A549 (cell line): ENCODE data around the gene ABTB1. TPM values are rescaled to one million over a fixed set of nuclear protein-coding genes. Genes with fewer than 3 reads are reported as not detected.

Experiments
- ATAC-seq, 2 experiments: fragments of 200-7000 bp in 1 of 2; fragments of >200 bp in 1 of 2; cut with Nextera tagmentation in 1 of 2; cut with Tn5 transposase in 1 of 2; 3 replicates each; pipeline versions ENCODE4 v1.8.0 to v1.9.1; 2018 to 2020; ENCODE audit warnings: mild to moderate bottlenecking in 1 of 2, moderate library complexity in 1 of 2
- CTCF ChIA-PET: fragments of 300-600 bp; sonication (Branson Sonifier 250); formaldehyde crosslinking; extraction: SDS; loops from one replicate; lab custom pipeline; 2021; ENCODE audit warnings: antibody characterized with exemption, inconsistent platforms; lab: Yijun Ruan, JAX
- POLR2A ChIA-PET: fragments of 350-600 bp; formaldehyde crosslinking; extraction: SDS; loops from one replicate; lab custom pipeline; 2021; ENCODE audit warnings: antibody characterized with exemption, inconsistent platforms; lab: Yijun Ruan, JAX
- DNase-seq, 2 experiments: peaks; one replicate each; pipeline versions ENCODE4 v3.0.0 to v3.0.0-alpha.2; 2011 to 2016; ENCODE audit warnings: low read depth in 1 of 2, low spot score in 1 of 2
- FAIRE-seq: peaks from 2 replicates; lab custom pipeline; 2011; peaks lifted over from hg19 to GRCh38; lab: Jason Lieb, UNC
- H3K27ac ChIP-seq, 2 experiments: fragments of >200 bp; sonication (Bioruptor Twin); formaldehyde crosslinking; 3 replicates each; pipeline ENCODE4 v1.5.1; 2016 to 2017
- H3K4me1 ChIP-seq: fragments of >200 bp; sonication (Bioruptor Twin); formaldehyde crosslinking; 3 replicates; pipeline ENCODE4 v1.6.1; 2016
- H3K4me2 ChIP-seq: fragments of >200 bp; sonication (Bioruptor Twin); formaldehyde crosslinking; 3 replicates; pipeline ENCODE4 v1.6.1; 2016
- H3K4me3 ChIP-seq: fragments of >200 bp; sonication (Bioruptor Twin); formaldehyde crosslinking; 3 replicates; pipeline ENCODE4 v1.5.1; 2016
- H3K9me3 ChIP-seq: fragments of >200 bp; sonication (Bioruptor Twin); formaldehyde crosslinking; 3 replicates; pipeline ENCODE4 v1.6.1; 2016
- BHLHE40 ChIP-seq: IDR thresholded peaks from 2 replicates; pipeline ENCODE4 v1.6.1; 2012; ENCODE audit warnings: low read depth, low read length, inconsistent platforms
- CBX8 ChIP-seq: fragments of 200-600 bp; sonication (generic); IDR thresholded peaks from 2 replicates; pipeline ENCODE4 v1.6.1; 2016
- E2F6 ChIP-seq: IDR thresholded peaks from 2 replicates; pipeline ENCODE4 v1.6.1; 2012; ENCODE audit warnings: low read depth, borderline replicate concordance
- ESRRA ChIP-seq: fragments of 150-350 bp; IDR thresholded peaks from 2 replicates; pipeline ENCODE4 v1.6.1; 2014; ENCODE audit warnings: mild to moderate bottlenecking, low read length, borderline replicate concordance
- FOSB ChIP-seq: fragments of 250-450 bp; sonication (Bioruptor Pico); IDR thresholded peaks from 2 replicates; pipeline ENCODE4 v1.5.0; 2020; ENCODE audit warnings: mild to moderate bottlenecking, moderate library complexity
- GATA3 ChIP-seq: IDR thresholded peaks from 2 replicates; pipeline ENCODE4 v1.6.1; 2012; ENCODE audit warnings: borderline replicate concordance
- HDAC2 ChIP-seq: fragments of 200-600 bp; sonication (generic); IDR thresholded peaks from 2 replicates; pipeline ENCODE4 v1.6.1; 2016
- JUN ChIP-seq, 2 experiments: fragments of >200 bp; sonication (Bioruptor Twin); formaldehyde crosslinking; IDR thresholded peaks; 2 replicates in 1 of 2; 3 replicates in 1 of 2; pipeline ENCODE4 v1.6.1; 2016 to 2017
- KDM5A ChIP-seq: fragments of 200-600 bp; sonication (generic); IDR thresholded peaks from 2 replicates; pipeline ENCODE4 v1.6.1; 2016; ENCODE audit warnings: antibody characterized with exemption, mild to moderate bottlenecking
- MAX ChIP-seq: IDR thresholded peaks from 2 replicates; pipeline ENCODE4 v1.6.1; 2012
- PBX3 ChIP-seq: IDR thresholded peaks from 2 replicates; pipeline ENCODE4 v1.6.1; 2012
- POLR2A ChIP-seq: IDR thresholded peaks from 2 replicates; pipeline ENCODE4 v1.6.1; 2012; ENCODE audit warnings: mild to moderate bottlenecking, low read length
- RAD21 ChIP-seq, 2 experiments: fragments of >200 bp in 1 of 2; sonication (Bioruptor Twin) in 1 of 2; formaldehyde crosslinking in 1 of 2; IDR thresholded peaks in 1 of 2; conservative IDR thresholded peaks in 1 of 2; 2 replicates in 1 of 2; 3 replicates in 1 of 2; pipeline ENCODE4 v1.6.1; 2012 to 2018; ENCODE audit warnings: inconsistent platforms in 1 of 2
- RARB ChIP-seq: fragments of 250-450 bp; sonication (Bioruptor Pico); IDR thresholded peaks from 2 replicates; pipeline ENCODE4 v1.8.0; 2021; ENCODE audit warnings: mild to moderate bottlenecking, moderate library complexity
- RCOR1 ChIP-seq: fragments of 150-350 bp; IDR thresholded peaks from 2 replicates; pipeline ENCODE4 v1.6.1; 2014; ENCODE audit warnings: antibody characterized with exemption, low read length, low read depth
- REST ChIP-seq: fragments of 200-600 bp; sonication (generic); IDR thresholded peaks from 2 replicates; pipeline ENCODE4 v1.6.1; 2016; ENCODE audit warnings: antibody characterized with exemption, mild to moderate bottlenecking, moderate library complexity
- RNF2 ChIP-seq: fragments of 200-600 bp; sonication (generic); IDR thresholded peaks from 2 replicates; pipeline ENCODE4 v1.6.1; 2016; ENCODE audit warnings: low read depth, mild to moderate bottlenecking, antibody characterized with exemption, moderate library complexity, borderline replicate concordance
- WGBS: methylation state at CpG from one replicate; pipeline ENCODE4 v1.1.6; 2017; ENCODE audit errors: missing lambda C conversion rate; 5-methylcytosine and 5-hydroxymethylcytosine counted together
- polyA plus RNA-seq, 4 experiments: library from polyadenylated mRNA; depleted of rRNA in 3 of 4; stranded (reverse); fragments of >200 nt; fragmentation: RNase III in 1 of 4; extraction: RNeasy Plus Mini Kit Qiagen cat#74134 plus additional on column Dnase treatment in 1 of 4; gene quantifications; 2 replicates in 3 of 4; 3 replicates in 1 of 4; pipeline ENCODE4 v1.2.3, GENCODE V29; 2011 to 2017

ABTB1 gene
- polyA plus RNA-seq, 2 of the 4 experiments (the other 2 are of a cell fraction), result 9.7 to 13.2 TPM

GRCh38 chr3:127625821-127626220 lies 46.9 kb upstream of the ABTB1 start (continued):
- TF ChIP-seq RARB, result no peak
- TF ChIP-seq, all 56 proteins: peak for 0

GRCh38 chr3:127628426-127628787 lies 44.3 kb upstream of the ABTB1 start:
- FAIRE-seq (no peak), ATAC-seq (no peak), DNase-seq (no peak)
- WGBS, result 87% methylated on average over 4 of the region's 4 CpGs
- CTCF ChIA-PET, result interaction anchor here (0.8 to 1.8 kb wide), 3 partner anchors 18 to 41 kb away, joined by 3 to 5 read pairs (median 3); no protein-coding TSS in a partner anchor
- Histone ChIP-seq H3K4me1 (peaks cover 6% of the 10 kb centered on the region; the same call in 1 of the 3 replicates), H3K4me3 (peak overlapping the region; percentile 58), H3K9me3 (0 out of 3 replicates have a peak, but pooled peaks cover 3% of the 10 kb centered on the region), H3K27ac (no peak overlapping the region), H3K4me2 (peak overlapping the region; percentile 73)
- POLR2A ChIA-PET, result no interaction called here
- TF ChIP-seq E2F6 (no peak), HDAC2 (no peak), ESRRA (no peak), CBX8 (no peak), BHLHE40 (no peak), RCOR1 (no peak)

- no CpG with 5 or more reads among the region's 105 CpGs for WGBS
- H3K4me1 ChIP-seq, result peaks cover 6% of the 10 kb centered on the region; the same call in 1 of the 3 replicates
- TF ChIP-seq FOSB (no peak), MAX (peak; percentile 83), RNF2 (no peak), RAD21 (conservative IDR thresholded peaks at IDR 0.05 in 1 of 2, IDR thresholded peaks at IDR 0.05 in 1 of 2) (no peak), JUN (IDR thresholded peaks at IDR 0.05) (no peak), REST (peak; percentile 23; the same call in 1 of the 2 replicates), PBX3 (peak; percentile 68; the same call in 1 of the 2 replicates), GATA3 (no peak), E2F6 (peak; percentile 98), KDM5A (no peak), POLR2A (peak; percentile 20; the same call in 1 of the 2 replicates)
- peak; percentile 66 to 80 for ATAC-seq
- CTCF ChIA-PET, result interaction anchor here (0.8 to 1.8 kb wide), 3 partner anchors 19 to 505 kb away, joined by 3 to 5 read pairs (median 3); no protein-coding TSS in a partner anchor
- POLR2A ChIA-PET, result no interaction called here
- no peak for FAIRE-seq
- peak within 1 kb of the TSS; percentile 58 for H3K4me3 ChIP-seq
- H3K27ac ChIP-seq, result peak within 1 kb of the TSS; percentile 62 to 81
- H3K9me3 ChIP-seq, result 0 out of 3 replicates have a peak, but pooled peaks cover 3% of the 10 kb centered on the region
- DNase-seq, result peak; percentile 47 to 56
- H3K4me2 ChIP-seq, result peak within 1 kb of the TSS; percentile 73
Measured at GRCh38 chr3:127628788-127629466, 43.8 kb upstream of the ABTB1 start, which contains the start of gene PODXL2. PODXL2 (plus strand) TSS chr3:127629185; CDS start chr3:127629220, 35 bp downstream.
